GM04504 (cell line): ENCODE data around the gene ZNF560.
"Not testable (repeated sequence)": the region's sequence is repeated elsewhere in the genome, so short reads cannot be mapped to it uniquely, and the experiment has no call there.

ENCODE experiments used
- DNase-seq: peaks from one replicate; pipeline ENCODE4 v3.0.0-alpha.2; 2012; ENCODE audit warnings: low read depth

The ZNF560 gene

DNA sequence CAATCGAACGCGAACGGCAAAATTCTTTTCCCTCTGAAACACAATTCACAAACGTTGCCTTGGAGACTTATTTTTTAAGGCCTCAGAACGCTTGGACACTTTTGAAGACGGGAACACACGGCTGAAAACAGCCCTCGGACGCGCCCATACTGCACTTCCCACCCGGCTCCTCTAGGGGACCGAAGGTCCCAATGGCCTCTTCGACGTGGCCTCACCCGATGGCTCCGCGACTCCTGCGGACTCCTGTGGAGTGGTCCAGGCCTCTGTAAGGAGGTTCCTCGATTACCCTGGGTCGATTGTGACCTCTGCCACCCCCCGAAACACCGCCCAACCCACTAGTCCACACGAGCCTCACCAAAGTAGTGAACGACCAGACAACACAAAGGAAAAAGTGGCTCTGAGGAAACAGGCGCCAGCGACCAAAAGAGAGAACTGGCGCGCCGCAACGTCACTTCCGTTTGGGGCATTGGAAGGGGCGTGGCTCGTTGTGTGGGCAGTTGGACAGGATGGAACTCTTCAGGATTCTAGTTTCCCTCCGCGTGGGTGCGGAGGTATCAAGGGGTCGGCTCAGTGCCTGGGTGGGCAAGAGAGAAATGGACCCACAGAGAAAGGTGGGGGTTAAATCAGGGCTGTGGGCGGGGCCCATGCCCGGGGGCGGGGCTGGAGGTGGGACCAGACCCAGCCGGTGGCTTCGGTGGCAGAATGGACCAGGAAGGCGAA is at the start of gene ZNF560:
Gene ZNF560 (minus strand): TSS at position 434 of the 720 bp plus-strand sequence. CDS start 23,303 bp downstream, outside the sequence.
- DNase-seq, result peak; percentile 3

- DNase-seq, result no peak
Observed at GRCh38 chr19:9547870-9548269, 49.5 kb upstream of the ZNF560 start.

- not testable (repeated sequence) for DNase-seq
Observed at GRCh38 chr19:9541281-9541680, 42.9 kb upstream of the ZNF560 start.

GRCh38 chr19:9539921-9540320 is 41.5 kb upstream of the ZNF560 start:
- not testable (repeated sequence) for DNase-seq

DNA sequence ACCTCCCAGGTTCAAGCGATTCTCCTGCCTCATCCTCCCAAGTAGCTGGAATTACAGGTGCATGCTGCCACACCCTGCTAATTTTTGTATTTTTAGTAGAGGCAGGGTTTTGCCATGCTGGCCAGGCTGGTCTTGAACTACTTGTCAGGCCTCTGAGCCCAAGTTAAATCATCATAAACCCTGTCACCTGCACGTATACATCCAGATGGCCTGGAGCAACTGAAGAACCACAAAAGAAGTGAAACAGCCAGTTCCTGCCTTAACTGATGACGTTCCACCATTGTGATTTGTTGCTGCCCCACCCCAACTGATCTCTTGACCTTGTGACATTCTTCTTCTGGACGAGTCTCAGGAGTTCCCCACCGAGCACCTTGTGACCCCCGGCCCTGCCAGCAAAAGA is 40.8 kb upstream of the ZNF560 start:
- not testable (repeated sequence) for DNase-seq

DNA sequence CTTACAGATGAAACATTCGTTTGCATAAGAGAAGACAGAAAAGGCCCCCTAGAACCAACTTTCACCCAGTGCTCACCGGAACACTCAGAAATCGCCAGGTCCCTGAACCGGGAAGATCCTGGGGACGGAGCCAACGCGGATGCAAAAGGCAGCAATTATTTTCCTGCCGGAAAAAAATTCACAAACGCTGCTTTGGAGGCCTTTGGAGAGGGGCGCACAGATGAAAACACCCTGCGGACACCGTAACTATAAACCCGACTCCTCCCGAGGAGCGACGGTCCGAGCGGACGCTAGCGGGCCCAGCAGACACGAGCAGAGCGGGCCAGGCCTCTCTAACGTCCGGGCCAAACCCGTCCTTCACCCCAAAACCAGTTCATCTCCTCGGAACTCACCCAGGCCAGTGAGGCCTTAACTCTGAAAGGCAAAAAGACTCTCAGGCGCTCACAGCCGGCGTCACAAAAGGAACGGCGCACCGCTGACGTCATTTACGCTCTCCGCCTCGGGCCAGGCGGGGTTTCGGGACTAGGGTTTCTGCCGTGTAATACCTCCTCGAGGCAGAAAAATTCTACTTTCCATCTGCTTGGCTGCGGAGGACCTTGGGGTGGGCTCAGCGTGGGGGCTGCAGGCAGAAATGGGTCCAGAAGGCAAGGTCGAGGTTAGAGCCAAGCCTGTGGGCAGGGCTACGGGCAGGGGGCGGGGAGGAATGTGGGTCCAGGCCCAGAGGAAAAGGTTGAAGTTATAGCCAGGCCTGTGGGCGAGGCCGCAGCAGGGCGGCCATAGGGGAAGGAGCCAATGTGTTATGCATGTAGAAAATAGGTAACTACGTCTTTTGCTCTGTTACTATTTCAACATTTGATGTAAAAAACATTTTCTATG is 40.0 kb upstream of the ZNF560 start, which contains the start of gene ZNF426:
Gene ZNF426 (minus strand): TSS at position 463 of the 876 bp plus-strand sequence. CDS start 2,413 bp downstream, outside the sequence.
- peak; percentile 77 for DNase-seq

- no peak for DNase-seq
Observed at GRCh38 chr19:9535934-9536333, 37.5 kb upstream of the ZNF560 start.

GRCh38 chr19:9531933-9532332 is 33.5 kb upstream of the ZNF560 start:
- no peak for DNase-seq

- no peak for DNase-seq
Observed at GRCh38 chr19:9528757-9529336, 30.4 kb upstream of the ZNF560 start.

DNA sequence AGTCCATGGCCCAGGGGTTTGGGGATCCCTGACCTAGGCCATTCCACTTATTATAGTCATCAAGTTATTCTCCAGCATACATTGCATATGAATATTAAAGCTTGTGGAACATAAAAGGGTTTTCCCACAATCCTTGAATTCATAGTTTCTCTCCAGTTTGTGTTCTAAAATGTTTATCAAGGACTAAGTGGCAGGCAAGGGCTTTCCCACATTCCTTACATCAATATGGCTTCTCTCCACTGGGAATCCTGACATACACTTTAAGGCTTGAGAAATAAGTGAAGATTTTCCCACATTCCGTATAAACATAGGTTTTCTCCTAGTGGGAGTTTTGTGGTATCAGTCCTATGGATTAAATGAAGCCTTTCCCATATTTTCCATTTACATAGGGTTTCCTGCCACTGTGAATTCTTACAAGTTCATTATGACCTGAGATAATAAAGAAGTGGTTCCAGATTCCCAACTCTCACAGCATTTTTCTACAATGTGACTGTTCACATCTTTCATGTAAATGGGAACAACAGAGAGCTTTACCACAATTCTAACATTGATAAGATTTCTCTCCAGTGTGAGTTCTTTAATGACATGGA is 25.6 kb upstream of the ZNF560 start:
- no peak for DNase-seq

- no peak for DNase-seq
Observed at GRCh38 chr19:9507285-9507684, 8.9 kb upstream of the ZNF560 start.

DNA sequence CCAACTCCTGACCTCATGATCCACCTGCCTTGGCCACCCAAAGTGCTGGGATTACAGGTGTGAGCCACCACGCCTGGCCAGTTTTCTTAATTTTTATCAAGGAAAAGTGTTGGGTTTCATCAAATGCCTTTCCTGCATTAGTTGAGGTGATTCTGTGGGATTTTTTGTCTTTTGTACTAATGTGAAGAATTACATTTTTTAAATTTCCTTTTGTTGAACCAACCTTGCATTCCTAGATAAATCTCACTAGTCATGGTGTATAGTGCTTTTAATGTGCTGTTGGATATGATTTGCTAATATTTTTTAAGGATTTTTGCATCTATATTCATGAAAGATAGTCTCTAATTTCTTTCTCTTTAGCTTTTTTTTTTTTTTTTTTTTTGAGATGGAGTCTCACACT is 2.4 kb upstream of the ZNF560 start:
- no peak for DNase-seq

- no peak for DNase-seq
Observed at GRCh38 chr19:9494096-9494495, 4.3 kb downstream of the ZNF560 start.

DNA sequence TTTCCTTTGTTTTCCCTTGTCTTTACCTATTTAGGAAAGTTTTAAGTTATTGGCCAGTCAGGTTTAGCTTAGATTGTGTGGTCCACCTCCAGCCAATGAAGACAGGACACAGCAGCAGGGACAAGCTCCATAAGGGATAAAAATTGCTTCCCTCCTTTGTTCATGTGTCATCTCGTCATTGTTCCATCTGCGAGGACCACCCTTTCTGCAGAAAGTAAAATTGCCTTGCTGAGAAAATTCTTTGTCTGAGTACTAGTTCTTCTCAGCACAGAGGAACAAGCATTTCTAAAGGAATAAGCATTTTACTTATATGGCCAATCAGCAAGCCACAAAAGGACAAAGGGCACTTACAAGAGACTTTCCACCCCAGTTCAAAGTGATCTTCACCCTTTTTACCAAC is 11.4 kb downstream of the ZNF560 start:
- DNase-seq, result no peak

GRCh38 chr19:9485140-9485539 is 13.3 kb downstream of the ZNF560 start:
- no peak for DNase-seq

DNA sequence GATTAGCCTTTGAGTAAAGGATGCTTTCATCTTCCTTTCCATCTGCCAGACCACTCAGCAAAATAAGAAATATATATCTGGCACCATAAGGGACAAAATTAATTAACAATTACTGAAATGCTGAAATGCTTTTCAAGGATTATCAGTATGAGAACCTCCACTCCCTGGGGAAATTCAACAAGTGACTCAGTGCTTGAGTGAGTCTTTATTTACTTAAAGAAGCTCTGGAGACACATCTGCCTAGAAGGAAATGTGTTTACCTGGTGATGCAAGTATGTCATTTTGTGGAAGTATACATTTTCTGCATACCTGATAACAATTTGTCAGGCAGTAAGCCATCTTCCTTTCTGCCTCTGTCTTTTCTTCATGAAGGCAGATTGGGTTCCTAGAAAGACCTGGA is 23.4 kb downstream of the ZNF560 start:
- DNase-seq, result no peak

DNA sequence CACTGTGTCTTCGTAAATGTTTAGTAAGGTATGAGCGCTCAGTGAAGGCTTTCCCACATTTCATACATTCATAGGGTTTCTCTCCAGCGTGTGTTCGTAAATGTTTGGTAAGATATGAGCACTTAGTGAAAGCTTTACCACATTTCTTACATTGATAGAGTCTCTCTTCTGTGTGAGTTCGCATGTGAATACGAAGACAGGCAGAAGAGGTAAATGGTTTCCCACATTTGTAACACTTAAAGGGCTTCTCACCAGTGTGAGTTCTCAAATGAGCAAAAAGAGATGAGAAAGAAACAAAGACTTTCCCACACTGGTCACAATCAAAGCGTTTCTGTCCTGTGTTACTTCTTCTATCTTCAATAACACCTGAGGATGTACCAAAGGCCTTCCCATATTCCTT is 31.3 kb downstream of the ZNF560 start:
- DNase-seq, result no peak

DNA sequence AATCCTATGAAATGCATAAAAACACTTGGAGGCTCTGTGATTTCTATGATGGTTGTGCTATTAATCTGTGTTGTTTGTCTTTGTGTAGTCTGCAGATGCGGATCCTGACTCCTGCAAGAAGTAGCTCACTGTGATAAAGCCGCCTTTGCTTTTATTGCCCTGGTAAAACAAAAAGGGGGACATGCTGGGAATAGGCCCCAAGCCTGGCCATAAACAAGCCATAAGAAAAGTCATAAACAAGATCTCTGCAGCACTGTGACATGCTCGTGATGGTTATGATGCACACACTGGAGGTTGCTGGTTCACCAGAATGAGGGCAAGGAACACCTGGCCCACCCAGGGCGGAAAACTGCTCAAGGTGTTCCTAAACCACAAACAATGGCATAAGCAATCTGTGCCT is 36.5 kb downstream of the ZNF560 start:
- DNase-seq, result no peak

- no peak for DNase-seq
Observed at GRCh38 chr19:9456018-9456689, 42.3 kb downstream of the ZNF560 start.

DNA sequence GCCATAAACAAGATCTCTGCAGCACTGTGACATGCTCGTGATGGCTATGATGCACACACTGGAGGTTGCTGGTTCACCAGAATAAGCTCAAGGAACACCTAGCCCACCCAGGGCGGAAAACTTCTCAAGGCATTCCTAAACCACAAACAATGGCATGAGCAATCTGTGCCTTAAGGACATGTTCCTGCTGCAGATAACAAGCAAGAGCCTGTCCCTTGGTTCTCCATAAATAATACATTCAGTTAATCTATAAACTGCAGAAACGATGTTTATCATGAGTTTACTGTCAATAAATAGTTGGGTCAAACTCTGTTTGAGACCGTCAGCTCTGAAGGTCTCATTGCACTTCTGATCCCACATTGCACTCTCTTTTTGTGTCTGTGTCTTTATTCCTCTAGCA is 44.5 kb downstream of the ZNF560 start:
- no peak for DNase-seq

- DNase-seq, result no peak
Observed at GRCh38 chr19:9445037-9445436, 53.4 kb downstream of the ZNF560 start.

- DNase-seq, result no peak
Observed at GRCh38 chr19:9436358-9436757, 62.1 kb downstream of the ZNF560 start.
